Measurements from ENCODE around the gene ACTR3.
"Not testable (repeated sequence)": the region's sequence is repeated elsewhere in the genome, so short reads cannot be mapped to it uniquely, and the experiment has no call there.

The ACTR3 gene

DNA sequence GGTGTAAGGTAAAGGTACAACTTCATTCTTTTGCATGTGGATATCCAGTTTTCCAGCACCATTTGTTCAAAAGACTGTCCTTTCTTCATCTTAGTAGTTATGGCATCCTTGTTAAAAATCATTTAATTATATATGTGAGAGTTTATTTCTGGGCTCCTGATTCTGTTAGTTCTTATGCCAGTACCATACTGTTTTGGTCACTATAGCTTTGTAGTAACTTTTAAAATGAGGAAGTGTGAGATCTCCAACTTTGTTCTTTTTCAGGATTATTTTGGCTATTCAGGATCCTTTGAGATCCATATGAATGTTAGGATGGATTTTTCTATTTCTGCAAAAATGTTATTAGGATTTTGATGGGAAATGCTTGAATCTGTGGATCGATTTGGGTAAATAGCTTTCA lies 16.8 kb downstream of the ACTR3 start:
- DNase-seq, result no peak

DNA sequence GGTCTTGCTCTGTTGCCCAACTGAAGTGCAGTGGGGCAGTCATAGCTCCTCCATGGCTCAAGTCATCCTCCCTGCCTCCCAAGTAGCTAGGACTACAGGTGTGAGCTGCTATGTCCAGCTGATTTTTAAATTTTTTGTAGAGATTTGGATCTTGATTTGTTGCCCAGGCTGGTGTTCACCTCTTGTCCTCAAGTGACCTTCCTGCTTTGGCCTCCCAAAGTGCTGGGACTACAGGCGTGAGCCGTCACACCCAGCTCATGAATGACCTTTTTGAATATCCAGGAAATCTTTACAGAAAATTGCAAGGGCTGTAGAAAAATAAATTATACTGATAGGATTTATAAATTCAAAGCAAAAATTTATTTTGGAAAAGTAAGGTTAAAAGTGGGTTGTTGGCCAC lies 17.4 kb downstream of the ACTR3 start:
- no peak for DNase-seq

- DNase-seq, result peak; percentile 59
Observed at GRCh38 chr2:113910110-113910717, 20.3 kb downstream of the ACTR3 start.

- DNase-seq, result no peak
Observed at GRCh38 chr2:113910967-113911678, 21.2 kb downstream of the ACTR3 start.

GRCh38 chr2:113915082-113915819 lies 25.4 kb downstream of the ACTR3 start:
- no peak for DNase-seq

DNA sequence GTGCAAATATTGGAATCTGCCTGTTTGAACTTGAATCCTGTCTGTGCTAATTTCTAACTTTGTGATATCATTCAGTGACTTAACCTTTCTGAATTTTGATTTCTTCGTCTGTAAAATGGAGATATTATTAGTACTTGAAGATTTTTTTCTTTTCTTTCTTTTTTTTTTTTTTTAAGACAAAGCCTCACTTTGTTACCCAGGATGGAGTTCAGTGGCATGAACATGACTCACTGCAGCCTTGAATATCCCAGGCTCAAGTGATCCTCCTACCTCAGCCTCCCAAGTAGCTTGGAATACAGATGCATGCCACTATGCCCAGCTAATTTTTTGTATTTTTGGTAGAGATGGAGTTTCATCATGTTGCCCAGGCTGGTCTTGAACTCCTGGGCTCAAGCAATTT lies 28.3 kb downstream of the ACTR3 start:
- DNase-seq, result no peak

DNA sequence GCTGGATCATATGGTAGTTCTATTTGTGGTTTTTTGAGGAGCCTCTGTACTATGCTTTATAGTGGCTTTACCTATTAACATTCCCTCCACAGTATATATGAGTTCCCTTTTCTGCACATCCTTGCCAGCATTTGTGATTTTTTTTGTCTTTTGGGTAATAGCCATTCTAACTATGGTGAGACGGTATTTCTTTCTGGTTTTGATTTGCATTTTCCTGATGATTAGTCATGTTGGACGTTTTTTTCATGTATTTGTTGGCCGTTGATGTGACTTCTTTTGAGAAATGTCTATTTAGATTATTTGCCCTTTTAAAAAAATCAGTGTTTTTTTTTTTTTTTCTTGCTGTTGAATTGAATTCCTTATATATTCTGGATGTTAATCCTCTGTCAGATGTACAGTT lies 31.1 kb downstream of the ACTR3 start:
- no peak for DNase-seq

DNA sequence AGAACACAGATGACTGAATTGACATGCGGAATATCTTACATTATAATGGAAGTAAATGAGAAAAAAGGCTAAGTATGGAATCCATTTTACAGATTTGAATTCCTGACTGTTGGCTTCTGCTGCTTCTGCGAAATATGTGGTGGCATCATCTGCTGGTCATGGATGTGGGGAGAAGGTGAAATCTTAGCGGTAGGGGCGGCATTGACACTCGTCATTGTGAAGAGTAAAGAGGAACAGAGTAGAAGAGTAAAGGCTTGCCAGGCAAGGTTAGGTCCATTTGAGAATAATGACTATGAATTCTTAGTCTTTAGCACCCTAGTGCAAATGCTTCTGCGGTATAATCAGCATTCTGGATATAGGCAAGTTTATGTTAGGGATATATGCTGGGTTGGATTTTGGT lies 32.4 kb downstream of the ACTR3 start:
- DNase-seq, result no peak

DNA sequence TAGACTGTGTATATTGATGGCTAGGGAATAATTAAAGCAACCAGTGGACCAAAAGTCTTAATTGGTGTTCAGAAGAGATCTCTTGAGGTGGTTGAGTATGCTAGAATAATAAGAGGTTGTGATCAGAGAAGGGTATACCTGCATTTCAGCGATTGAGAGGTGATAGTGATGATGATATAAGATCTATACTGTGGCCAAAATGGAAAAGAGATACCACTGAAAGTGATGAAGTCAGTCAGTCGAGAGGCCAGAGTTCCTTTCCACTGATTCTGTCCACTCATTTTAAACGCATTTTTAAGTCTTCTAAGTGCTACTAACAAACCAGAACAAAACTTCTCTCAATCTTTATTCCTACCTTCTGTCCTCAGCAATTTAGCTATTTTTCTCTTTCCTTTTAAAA lies 32.9 kb downstream of the ACTR3 start:
- DNase-seq, result no peak

DNA sequence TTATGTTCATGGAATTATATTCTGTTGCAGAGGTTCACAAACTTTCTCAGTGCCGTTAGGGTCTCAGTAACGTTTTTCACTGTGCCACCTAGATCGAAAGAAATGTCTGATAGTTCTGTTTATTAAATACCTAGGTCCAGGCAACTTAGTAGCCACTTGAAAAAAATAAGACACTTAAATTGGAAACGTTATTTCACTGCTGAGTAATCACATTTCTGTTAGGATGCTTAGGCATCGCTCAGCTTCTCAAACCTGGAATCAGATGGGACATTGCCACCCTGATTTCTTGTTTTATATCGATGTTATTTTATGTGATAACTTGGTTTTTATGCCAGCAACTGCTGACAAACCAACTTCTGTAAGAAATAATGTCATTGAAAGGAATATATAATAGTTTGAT lies 36.0 kb downstream of the ACTR3 start:
- no peak for DNase-seq

DNA sequence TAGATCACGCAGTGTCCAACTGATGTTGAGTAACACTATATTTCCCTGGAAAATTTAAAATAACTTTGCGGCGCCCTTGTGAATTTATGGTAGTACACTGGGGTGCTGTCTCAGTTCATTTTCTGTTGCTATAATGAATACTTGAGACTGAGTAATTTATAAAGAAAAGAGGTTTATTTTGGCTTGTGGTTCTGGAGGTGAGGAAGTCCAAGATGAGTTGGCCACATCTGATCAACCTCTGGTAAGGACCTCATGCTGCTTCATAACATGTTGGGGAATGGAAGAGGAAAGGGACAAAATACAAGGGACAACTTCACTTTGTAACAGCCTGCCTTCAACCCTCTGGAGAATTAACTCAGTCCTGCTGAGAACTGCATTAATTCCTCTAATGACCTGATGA lies 36.4 kb downstream of the ACTR3 start:
- DNase-seq, result no peak

GRCh38 chr2:113930448-113930847 lies 40.6 kb downstream of the ACTR3 start:
- no peak for DNase-seq

- no peak for DNase-seq
Observed at GRCh38 chr2:113937501-113937900, 47.6 kb downstream of the ACTR3 start.

DNA sequence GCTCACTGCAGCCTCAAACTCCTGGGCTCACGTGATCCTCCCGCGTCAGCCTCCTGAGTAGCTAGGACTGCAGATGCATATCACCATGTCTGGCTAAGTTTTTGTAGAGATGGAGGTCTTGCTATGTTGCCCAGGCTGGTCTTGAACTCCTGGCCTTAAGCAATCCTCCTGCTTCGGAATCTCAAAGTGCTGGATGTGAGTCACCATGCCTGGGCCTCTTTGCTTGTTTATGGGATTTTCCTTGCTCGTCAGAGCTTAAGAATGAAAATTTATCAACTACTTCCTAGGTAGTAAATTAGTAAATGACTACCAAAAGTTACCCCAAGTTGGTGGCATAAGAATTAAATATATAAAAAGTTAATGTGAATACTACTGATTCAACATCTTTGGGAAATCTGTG lies 51.0 kb downstream of the ACTR3 start:
- DNase-seq, result no peak

DNA sequence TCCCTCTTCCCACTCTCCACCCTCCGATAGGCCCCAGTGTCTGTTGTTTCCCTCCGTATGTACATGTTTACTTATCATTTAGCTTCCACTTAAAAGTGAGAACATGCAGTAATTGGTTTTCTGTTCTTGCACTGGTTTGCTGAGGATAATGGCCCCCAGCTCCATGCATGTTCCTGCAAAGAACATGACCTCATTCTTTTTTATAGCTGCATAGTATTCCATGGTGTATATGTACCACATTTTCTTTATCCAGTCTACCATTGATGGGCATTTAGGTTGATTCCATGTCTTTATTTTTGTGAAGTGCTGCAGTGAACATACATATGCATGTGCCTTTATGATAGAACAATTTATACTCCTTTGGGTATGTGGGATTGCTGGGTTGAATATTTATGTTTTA lies 55.9 kb downstream of the ACTR3 start:
- not testable (repeated sequence) for DNase-seq

GRCh38 chr2:113950906-113951305 lies 61.0 kb downstream of the ACTR3 start:
- DNase-seq, result not testable (repeated sequence)

DNA sequence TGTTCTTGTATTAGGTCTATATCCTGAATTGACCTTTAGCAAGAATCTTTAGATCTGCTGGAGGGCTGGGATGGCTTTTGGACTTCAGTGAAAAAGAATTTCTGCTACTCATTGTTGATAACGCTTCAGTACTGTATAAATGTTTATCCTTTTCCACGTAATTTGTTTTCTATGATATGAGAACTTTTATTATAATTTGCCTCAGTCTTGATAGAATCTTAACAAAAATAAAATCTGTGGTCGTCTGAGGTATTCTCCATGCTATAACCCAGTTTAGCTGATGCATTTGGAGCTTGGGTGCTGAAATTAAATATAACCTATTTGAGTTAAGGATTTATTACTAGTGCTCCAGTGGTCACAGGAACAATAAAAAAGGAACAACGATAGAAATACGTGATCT lies 71.1 kb downstream of the ACTR3 start:
- DNase-seq, result no peak

GRCh38 chr2:113962692-113963480 lies 73.0 kb downstream of the ACTR3 start:
- DNase-seq, result no peak

DNA sequence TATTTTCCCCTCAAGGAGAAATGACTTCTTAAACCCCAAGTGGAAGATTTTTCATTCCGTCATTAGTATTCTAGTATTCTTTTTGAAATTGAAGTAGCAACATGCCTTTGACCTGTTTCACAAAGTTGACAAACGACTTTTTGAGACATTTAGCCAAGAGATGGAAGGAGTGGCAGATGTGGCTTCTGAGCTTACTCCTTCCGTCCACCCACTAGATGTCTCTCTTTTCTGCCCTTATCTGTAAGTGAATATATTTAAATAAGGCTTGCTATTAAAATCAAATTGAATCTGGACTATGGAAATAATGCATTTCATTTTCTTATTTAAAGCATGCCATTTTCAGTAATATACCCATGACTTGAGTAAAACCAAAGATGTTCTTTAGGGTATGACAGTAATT lies 74.1 kb downstream of the ACTR3 start:
- no peak for DNase-seq

DNA sequence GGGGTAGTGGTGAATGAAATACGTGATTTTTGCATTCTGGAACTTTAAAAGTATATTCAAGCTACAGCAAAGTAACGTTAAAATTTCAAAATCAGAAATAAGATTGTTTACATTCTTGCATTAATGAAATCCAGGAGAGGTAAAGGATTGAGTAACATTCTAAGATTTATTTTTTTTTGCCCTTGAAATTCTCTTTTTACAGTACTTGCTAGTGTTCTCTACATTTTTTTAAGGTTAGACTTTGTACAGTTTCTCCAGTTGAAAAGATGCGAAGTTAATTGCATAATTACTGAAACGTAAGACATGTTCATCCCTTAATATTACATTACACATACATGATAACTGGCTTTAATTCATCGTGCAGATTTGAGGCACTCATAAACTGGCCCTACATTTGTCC lies 74.5 kb downstream of the ACTR3 start:
- DNase-seq, result no peak

DNA sequence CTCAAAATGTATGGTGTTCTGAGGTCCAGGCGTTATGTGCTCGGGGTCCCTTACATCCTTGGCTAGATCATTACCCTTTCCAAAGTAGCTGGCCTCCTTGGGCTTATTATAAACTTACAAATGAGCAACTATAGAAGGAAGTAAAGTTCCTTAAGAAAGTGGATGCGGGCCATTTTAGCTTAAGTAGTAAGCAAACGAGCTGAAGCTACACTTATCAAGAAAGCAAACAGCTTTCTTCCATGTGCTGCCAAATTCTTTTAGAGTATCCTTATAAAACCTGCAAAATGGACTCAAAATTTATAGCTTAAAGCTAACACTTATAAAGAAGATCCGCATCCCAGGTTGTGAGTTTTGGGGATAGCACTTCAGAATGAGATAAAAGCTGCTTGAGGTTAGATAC lies 75.3 kb downstream of the ACTR3 start:
- DNase-seq, result no peak

- peak; percentile 26 for DNase-seq
Observed at GRCh38 chr2:113965644-113966043, 75.8 kb downstream of the ACTR3 start.

DNA sequence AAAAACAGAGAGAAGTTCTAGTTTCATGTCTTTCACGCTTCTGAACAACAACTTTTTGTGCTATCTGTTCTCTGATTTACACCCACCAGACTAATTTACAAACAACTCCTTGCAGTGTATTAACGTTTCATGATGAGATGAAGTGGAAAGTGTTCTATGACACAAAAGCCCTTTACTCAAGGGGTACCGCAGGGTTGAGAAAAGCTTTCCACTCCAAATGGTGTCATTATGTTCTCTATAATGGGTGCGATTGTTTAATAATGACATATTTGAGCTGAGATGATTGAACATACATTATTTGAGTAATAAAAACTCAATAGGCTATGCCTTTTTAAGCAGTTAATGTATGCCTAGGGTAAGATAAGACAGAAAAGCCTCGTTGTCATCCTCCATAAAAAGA lies 76.3 kb downstream of the ACTR3 start:
- no peak for DNase-seq

Measured in CD4-positive, alpha-beta T cell treated with Interleukin-6 for 4 hours (primary cell).